ENCODE measurements around the gene RANBP10. TPM values are rescaled to one million over a fixed set of nuclear protein-coding genes. Genes with fewer than 3 reads are reported as not detected.

The RANBP10 gene
- total and polyA plus RNA-seq, 9 of the 15 experiments (the other 6 are each of a cell fraction or from before 2014, with no cell fraction given): 0.61 to 19.3 (median 5.9) TPM

- no peak for TF ChIP-seq ZNF253 (CRISPR knock-in tag; conservative IDR thresholded peaks at IDR 0.05)
- TF ChIP-seq ARID4B (CRISPR knock-in tag; IDR thresholded peaks at IDR 0.05): no peak; the same call in 1 of the 2 replicates
- TF ChIP-seq RERE (CRISPR knock-in tag; IDR thresholded peaks at IDR 0.05; ENCODE audit: borderline replicate concordance): no peak
- no peak for TF ChIP-seq ZNF707 (CRISPR knock-in tag; conservative IDR thresholded peaks at IDR 0.05)
- 0 out of 2 replicates have a peak, but pooled peaks have one; percentile 52 for TF ChIP-seq CBFB (CRISPR knock-in tag; IDR thresholded peaks at IDR 0.05)
- no peak for TF ChIP-seq ID3 (CRISPR knock-in tag; IDR thresholded peaks at IDR 0.05)
- TF ChIP-seq ID3 (tag; IDR thresholded peaks at IDR 0.05): no peak; the same call in 1 of the 2 replicates
- TF ChIP-seq ZNF263 (CRISPR knock-in tag; IDR thresholded peaks at IDR 0.05; ENCODE audit: borderline replicate concordance): 0 out of 2 replicates have a peak, but pooled peaks have one; percentile 30
- TF ChIP-seq TRIM24 (IDR thresholded peaks at IDR 0.05): no peak
- TF ChIP-seq DEAF1 (CRISPR knock-in tag; IDR thresholded peaks at IDR 0.05): no peak
- TF ChIP-seq MECOM (CRISPR knock-in tag; IDR thresholded peaks at IDR 0.05): no peak
- peak; percentile 49; the same call in 1 of the 2 replicates for TF ChIP-seq TFAP4 (CRISPR knock-in tag; IDR thresholded peaks at IDR 0.05; ENCODE audit: borderline replicate concordance)
- TF ChIP-seq OTX1 (CRISPR knock-in tag; IDR thresholded peaks at IDR 0.05): no peak
Observed at GRCh38 chr16:67842509-67843342, 36.4 kb upstream of the RANBP10 start (continued).
